ENCODE data around the gene C13orf46. TPM values are rescaled to one million over a fixed set of nuclear protein-coding genes. Genes with fewer than 3 reads are reported as not detected.
"Not testable (repeated sequence)": the region's sequence is repeated elsewhere in the genome, so short reads cannot be mapped to it uniquely, and the experiment has no call there.

The C13orf46 gene
- total RNA-seq = under 0.01 TPM

DNA sequence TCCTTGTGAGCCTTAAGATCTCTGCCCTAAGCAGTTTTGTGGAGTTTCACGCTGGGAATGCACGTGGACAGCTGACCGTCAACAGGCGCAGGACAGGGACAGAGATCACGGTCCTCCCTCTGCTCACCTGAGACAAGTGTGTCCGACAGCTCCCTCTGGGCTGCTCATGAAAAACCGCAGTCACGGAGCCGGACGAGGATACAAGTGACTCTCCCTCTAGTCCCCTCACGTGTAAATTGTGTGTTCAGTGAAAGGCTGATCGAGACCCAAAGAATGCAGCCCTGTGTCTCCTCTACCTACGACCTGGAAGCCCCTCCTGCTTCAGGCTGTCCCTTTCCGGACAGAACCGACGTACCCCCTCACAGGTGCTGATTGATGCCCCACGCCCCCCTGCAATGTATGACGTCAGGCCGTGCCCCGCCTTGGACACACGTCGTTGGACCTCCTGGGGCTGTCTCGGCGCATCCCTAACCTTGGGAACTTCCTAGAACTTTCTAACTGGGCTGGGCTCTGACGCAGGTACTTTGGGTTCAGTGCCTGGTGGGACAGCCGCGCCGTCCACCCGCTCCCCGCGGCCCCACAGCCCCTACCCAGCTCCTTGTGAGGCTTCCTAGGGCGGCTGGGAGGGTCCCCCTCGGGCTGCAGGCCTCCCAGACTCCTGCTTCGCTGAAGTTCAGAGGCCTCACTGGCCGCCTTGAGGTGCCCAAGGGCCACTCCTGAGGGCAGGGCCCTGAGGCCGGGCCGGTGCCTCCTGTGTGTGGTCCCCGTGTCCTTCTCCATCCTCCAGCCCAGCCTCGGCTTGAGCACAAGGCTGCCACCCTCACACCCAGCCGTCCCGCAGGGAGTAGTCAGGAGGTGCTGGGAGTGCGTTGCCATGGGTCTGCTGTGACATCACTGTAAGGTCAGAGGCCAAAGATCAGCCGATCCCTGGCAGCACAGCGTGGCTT, at the start of gene C13orf46:
TSS of gene C13orf46 (minus strand) at position 859 of the 947 bp plus-strand sequence. CDS start at position 780, 79 bp downstream.
- H3K27me3 ChIP-seq (ENCODE audit: control insufficient read depth in 3 of 3, insufficient read depth in 3 of 3, low read length in 3 of 3) = no peaks in the 10 kb centered on the region
- H3K9me3 ChIP-seq (ENCODE audit: control insufficient read depth in 3 of 3, low read length in 3 of 3) = no peaks in the 10 kb centered on the region
- peaks cover 15 to 19% (median 15%) of the 10 kb centered on the region in 3 donors for H3K4me1 ChIP-seq (ENCODE audit: control insufficient read depth in 3 of 3, insufficient read depth in 3 of 3, low read length in 3 of 3)
- H3K27ac ChIP-seq (ENCODE audit: low read depth, low read length) = no peak within 1 kb of the TSS
- H3K9ac ChIP-seq (ENCODE audit: low read depth in 1 of 3, low read length in 3 of 3) = no peak within 1 kb of the TSS
- peaks cover 14 to 25% (median 23%) of the 10 kb centered on the region in 3 donors for H3K36me3 ChIP-seq (ENCODE audit: control insufficient read depth in 3 of 3, insufficient read depth in 3 of 3, low read length in 3 of 3)
- H3K4me3 ChIP-seq (ENCODE audit: low read length in 3 of 3) = no peak within 1 kb of the TSS

DNA sequence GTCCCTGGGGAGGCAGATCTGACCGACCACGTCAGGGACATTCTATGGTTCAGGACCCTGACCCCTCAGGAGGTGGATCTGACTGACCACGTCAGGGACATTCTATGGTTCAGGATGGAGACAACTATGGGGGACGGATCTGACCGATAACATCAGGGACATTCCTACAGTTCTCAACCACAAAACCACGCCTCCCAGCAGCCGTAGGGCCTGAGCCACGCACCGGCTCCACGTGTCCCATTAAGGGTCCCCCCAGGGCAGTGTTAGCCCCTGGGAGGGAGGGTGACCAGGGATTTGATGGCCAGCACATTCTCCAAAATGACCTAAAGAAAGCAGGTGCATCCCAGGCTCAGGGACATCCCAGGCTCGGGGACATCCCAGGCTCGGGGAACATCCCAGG, 49.0 kb upstream of the C13orf46 start:
- no peaks in the 10 kb centered on the region for H3K27me3 ChIP-seq (ENCODE audit: control insufficient read depth in 3 of 3, insufficient read depth in 3 of 3, low read length in 3 of 3)
- no peak overlapping the region for H3K9ac ChIP-seq (ENCODE audit: low read depth in 1 of 3, low read length in 3 of 3)
- no peak overlapping the region for H3K4me3 ChIP-seq (ENCODE audit: low read length in 3 of 3)
- H3K4me1 ChIP-seq (ENCODE audit: control insufficient read depth in 3 of 3, insufficient read depth in 3 of 3, low read length in 3 of 3) = peaks cover 12 to 15% (median 14%) of the 10 kb centered on the region in 3 donors
- peaks cover 39 to 46% (median 41%) of the 10 kb centered on the region in 3 donors for H3K36me3 ChIP-seq (ENCODE audit: control insufficient read depth in 3 of 3, insufficient read depth in 3 of 3, low read length in 3 of 3)
- H3K27ac ChIP-seq (ENCODE audit: low read depth, low read length) = no peak overlapping the region
- no peaks in the 10 kb centered on the region for H3K9me3 ChIP-seq (ENCODE audit: control insufficient read depth in 3 of 3, low read length in 3 of 3)

DNA sequence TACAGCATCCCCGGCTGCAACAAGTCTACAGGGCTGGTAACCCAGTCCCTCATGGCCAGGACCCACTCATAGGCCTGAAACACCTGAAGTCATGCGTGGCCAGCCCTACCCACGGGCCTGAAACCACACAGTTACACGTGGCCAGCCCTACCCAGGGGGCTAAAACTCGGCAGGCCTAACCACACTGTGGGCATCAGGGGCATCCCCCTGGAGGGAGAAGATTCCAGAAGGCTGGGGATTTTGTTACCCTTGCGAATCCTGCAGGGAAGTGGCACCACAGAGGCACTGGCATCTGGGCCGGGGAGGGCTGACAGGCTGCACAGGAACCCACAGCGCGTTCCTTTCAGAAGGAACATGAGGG, 48.4 kb upstream of the C13orf46 start:
- no peaks in the 10 kb centered on the region for H3K9me3 ChIP-seq (ENCODE audit: control insufficient read depth in 3 of 3, low read length in 3 of 3)
- no peak overlapping the region for H3K27ac ChIP-seq (ENCODE audit: low read depth, low read length)
- H3K36me3 ChIP-seq (ENCODE audit: control insufficient read depth in 3 of 3, insufficient read depth in 3 of 3, low read length in 3 of 3) = peaks cover 43 to 50% (median 46%) of the 10 kb centered on the region in 3 donors
- no peaks in the 10 kb centered on the region for H3K27me3 ChIP-seq (ENCODE audit: control insufficient read depth in 3 of 3, insufficient read depth in 3 of 3, low read length in 3 of 3)
- H3K4me3 ChIP-seq (ENCODE audit: low read length in 3 of 3) = no peak overlapping the region
- H3K4me1 ChIP-seq (ENCODE audit: control insufficient read depth in 3 of 3, insufficient read depth in 3 of 3, low read length in 3 of 3) = peaks cover 12 to 14% (median 13%) of the 10 kb centered on the region in 3 donors
- H3K9ac ChIP-seq (ENCODE audit: low read depth in 1 of 3, low read length in 3 of 3) = no peak overlapping the region

DNA sequence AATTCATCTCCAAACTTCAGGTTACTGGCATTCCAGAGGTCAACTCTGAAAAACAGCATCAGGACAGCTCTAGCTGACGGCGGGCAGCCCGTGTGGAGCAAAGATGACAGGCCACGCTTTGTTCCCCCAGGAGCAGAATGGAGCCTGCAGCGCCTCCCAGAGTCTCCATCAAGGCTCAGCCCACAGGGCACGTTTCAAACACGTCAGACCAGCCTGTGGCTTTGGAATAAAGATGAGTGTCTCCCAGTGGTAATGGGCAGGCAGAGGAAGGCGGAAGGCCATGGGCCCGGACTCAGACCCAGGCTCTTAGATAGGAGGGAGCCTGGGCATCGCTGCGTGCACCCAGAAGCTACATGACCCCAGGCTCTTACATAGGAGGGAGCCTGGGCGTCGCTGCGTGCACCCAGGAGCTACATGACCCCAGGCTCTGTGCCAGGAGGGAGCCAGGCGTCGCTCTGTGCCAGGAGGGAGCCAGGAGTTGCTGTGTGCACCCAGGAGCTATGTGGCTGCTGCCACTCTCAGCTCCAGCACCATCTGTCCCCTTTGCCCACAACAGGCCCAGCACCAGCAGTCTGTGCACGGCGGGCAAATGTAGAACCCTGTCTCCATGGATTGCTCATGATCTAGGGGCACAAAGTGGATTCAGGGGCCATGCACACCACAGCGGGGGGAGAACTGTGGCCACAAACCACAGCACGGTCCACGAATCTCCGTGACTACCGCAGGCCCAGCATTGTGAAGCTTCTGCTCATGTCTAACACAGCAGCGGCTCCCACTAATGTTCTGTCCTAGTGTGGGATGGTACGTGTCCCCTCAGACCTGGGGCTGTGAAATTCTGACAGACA, 47.8 kb upstream of the C13orf46 start:
- Histone ChIP-seq H3K4me1 (ENCODE audit: control insufficient read depth in 3 of 3, insufficient read depth in 3 of 3, low read length in 3 of 3) (peaks cover 10 to 13% (median 11%) of the 10 kb centered on the region in 3 donors), H3K27me3 (ENCODE audit: control insufficient read depth in 3 of 3, insufficient read depth in 3 of 3, low read length in 3 of 3) (no peaks in the 10 kb centered on the region), H3K4me3 (ENCODE audit: low read length in 3 of 3) (no peak overlapping the region), H3K9me3 (ENCODE audit: control insufficient read depth in 3 of 3, low read length in 3 of 3) (no peaks in the 10 kb centered on the region), H3K27ac (ENCODE audit: low read depth, low read length) (no peak overlapping the region), H3K9ac (ENCODE audit: low read depth in 1 of 3, low read length in 3 of 3) (no peak overlapping the region), H3K36me3 (ENCODE audit: control insufficient read depth in 3 of 3, insufficient read depth in 3 of 3, low read length in 3 of 3) (peaks cover 48 to 54% (median 50%) of the 10 kb centered on the region in 3 donors)

DNA sequence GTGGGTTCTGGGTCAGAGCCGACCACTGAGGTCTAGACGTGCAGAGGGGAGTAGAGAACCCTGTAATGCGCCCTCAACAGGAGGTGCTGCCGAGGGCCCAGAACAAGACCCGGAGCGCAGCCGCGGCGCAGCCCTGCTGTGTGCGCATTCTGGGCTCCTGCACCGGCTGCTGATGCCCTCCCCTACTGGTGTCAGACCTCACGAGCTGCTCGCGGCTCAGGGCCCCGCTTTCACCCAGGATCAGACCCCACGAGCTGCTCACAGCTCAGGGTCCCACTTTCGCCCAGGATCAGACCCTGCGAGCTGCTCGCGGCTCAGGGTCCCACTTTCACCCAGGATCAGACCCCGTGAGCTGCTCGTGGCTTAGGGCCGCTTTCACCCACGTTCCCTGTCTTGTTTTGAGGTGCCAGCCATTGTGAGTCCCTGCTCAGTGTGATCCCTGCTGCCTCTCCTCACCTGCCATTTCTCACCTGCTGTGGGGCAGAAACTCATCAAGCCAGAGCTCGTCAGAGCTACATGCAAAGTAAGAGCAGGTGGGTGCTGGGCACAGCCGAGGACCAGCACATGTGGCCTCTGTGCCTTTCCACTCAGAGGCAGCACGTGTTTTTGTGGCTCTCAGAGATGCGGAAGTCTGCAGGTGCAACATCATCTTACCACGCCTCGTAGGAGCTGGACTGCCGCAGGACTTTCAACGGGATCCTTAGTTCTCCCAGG, 47.0 kb upstream of the C13orf46 start:
- H3K36me3 ChIP-seq (ENCODE audit: control insufficient read depth in 3 of 3, insufficient read depth in 3 of 3, low read length in 3 of 3) = peaks cover 51 to 56% (median 56%) of the 10 kb centered on the region in 3 donors
- H3K27me3 ChIP-seq (ENCODE audit: control insufficient read depth in 3 of 3, insufficient read depth in 3 of 3, low read length in 3 of 3) = no peaks in the 10 kb centered on the region
- H3K27ac ChIP-seq (ENCODE audit: low read depth, low read length) = no peak overlapping the region
- H3K4me3 ChIP-seq (ENCODE audit: low read length in 3 of 3) = no peak overlapping the region
- peaks cover 2 to 5% (median 4%) of the 10 kb centered on the region in 3 donors for H3K4me1 ChIP-seq (ENCODE audit: control insufficient read depth in 3 of 3, insufficient read depth in 3 of 3, low read length in 3 of 3)
- H3K9me3 ChIP-seq (ENCODE audit: control insufficient read depth in 3 of 3, low read length in 3 of 3) = no peaks in the 10 kb centered on the region
- no peak overlapping the region for H3K9ac ChIP-seq (ENCODE audit: low read depth in 1 of 3, low read length in 3 of 3)

DNA sequence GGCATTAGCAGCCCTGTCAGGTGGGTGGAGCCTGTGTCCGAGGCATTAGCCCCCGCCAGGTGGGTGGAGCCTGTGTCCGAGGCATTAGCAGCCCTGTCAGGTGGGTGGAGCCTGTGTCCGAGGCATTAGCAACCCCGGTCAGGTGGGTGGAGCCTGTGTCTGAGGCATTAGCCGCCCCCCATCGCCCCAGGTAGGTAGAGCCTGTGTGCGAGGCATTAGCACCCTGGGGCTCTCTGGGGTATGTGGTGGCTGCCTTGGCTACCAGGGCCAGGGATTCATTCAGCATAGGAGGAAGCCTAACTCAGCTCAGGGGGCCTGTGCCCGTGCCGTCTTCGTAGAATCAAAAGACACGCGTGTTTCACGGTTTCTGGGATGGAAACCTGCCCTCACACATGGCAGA, 46.3 kb upstream of the C13orf46 start:
- H3K4me1 ChIP-seq (ENCODE audit: control insufficient read depth in 3 of 3, insufficient read depth in 3 of 3, low read length in 3 of 3); H3K27ac ChIP-seq (ENCODE audit: low read depth, low read length); H3K27me3 ChIP-seq (ENCODE audit: control insufficient read depth in 3 of 3, insufficient read depth in 3 of 3, low read length in 3 of 3); H3K9ac ChIP-seq (ENCODE audit: low read depth in 1 of 3, low read length in 3 of 3); H3K4me3 ChIP-seq (ENCODE audit: low read length in 3 of 3); H3K9me3 ChIP-seq (ENCODE audit: control insufficient read depth in 3 of 3, low read length in 3 of 3): not testable (repeated sequence)
- H3K36me3 ChIP-seq (ENCODE audit: control insufficient read depth in 3 of 3, insufficient read depth in 3 of 3, low read length in 3 of 3) = peaks cover 59 to 62% (median 60%) of the 10 kb centered on the region in 3 donors

DNA sequence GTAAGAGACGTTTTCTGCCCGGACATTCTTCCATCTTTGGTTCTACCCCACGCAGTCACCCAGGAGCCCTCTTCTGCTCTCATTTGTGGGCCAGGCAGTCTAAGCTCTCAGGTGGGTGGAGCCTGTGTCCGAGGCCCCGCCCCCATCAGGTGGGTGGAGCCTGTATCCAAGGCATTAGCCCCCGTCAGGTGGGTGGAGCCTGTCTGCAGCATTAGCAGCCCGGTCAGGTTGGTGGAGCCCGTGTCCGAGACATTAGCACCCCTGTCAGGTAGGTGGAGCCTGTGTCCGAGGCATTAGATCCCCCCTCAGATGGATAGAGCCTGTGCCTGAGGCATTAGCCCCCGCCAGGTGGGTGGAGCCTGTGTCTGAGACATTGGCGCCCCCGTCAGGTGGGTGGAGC, 45.5 kb upstream of the C13orf46 start:
- H3K4me3 ChIP-seq (ENCODE audit: low read length in 3 of 3) = no peak overlapping the region
- no peak overlapping the region for H3K27ac ChIP-seq (ENCODE audit: low read depth, low read length)
- no peaks in the 10 kb centered on the region for H3K9me3 ChIP-seq (ENCODE audit: control insufficient read depth in 3 of 3, low read length in 3 of 3)
- H3K36me3 ChIP-seq (ENCODE audit: control insufficient read depth in 3 of 3, insufficient read depth in 3 of 3, low read length in 3 of 3) = peaks cover 62 to 67% (median 64%) of the 10 kb centered on the region in 3 donors
- no peaks in the 10 kb centered on the region for H3K27me3 ChIP-seq (ENCODE audit: control insufficient read depth in 3 of 3, insufficient read depth in 3 of 3, low read length in 3 of 3)
- H3K9ac ChIP-seq (ENCODE audit: low read depth in 1 of 3, low read length in 3 of 3) = no peak overlapping the region
- peaks cover 0 to 3% (median 0%) of the 10 kb centered on the region in 3 donors for H3K4me1 ChIP-seq (ENCODE audit: control insufficient read depth in 3 of 3, insufficient read depth in 3 of 3, low read length in 3 of 3)

DNA sequence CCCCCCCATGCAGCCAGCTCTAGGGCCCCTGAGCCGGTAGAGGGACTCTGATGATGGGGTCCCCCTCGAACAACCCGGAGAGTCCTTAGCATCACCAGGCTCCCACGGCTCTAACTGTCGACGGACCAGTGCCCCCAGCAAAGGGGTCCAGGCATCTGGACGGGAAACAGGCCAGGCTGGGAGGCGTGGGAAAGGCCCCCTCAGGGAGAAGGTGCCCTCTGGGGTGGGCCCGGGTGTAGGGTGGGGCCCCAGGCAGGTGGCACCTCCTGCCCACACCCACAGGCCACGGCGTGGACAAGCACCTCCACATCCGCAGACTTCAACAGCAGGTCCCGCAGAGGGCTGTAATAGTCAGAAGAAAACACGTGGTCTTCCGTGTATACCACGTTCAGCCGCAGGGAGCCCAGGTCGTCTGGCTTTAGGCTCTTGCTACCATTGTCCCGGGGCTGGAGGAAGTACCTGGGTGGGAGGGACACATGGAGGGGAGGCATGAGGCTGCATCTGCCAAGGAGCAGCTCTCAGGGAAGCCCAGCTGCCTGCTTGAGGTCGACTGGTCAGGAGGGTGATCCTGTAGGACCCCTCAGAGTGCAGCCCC, 44.7 kb upstream of the C13orf46 start:
- no peaks in the 10 kb centered on the region for H3K9me3 ChIP-seq (ENCODE audit: control insufficient read depth in 3 of 3, low read length in 3 of 3)
- no peak overlapping the region for H3K27ac ChIP-seq (ENCODE audit: low read depth, low read length)
- H3K9ac ChIP-seq (ENCODE audit: low read depth in 1 of 3, low read length in 3 of 3) = no peak overlapping the region
- peaks cover 59 to 64% (median 62%) of the 10 kb centered on the region in 3 donors for H3K36me3 ChIP-seq (ENCODE audit: control insufficient read depth in 3 of 3, insufficient read depth in 3 of 3, low read length in 3 of 3)
- no peaks in the 10 kb centered on the region for H3K27me3 ChIP-seq (ENCODE audit: control insufficient read depth in 3 of 3, insufficient read depth in 3 of 3, low read length in 3 of 3)
- H3K4me1 ChIP-seq (ENCODE audit: control insufficient read depth in 3 of 3, insufficient read depth in 3 of 3, low read length in 3 of 3) = peaks cover 0 to 3% (median 0%) of the 10 kb centered on the region in 3 donors
- H3K4me3 ChIP-seq (ENCODE audit: low read length in 3 of 3) = no peak overlapping the region

DNA sequence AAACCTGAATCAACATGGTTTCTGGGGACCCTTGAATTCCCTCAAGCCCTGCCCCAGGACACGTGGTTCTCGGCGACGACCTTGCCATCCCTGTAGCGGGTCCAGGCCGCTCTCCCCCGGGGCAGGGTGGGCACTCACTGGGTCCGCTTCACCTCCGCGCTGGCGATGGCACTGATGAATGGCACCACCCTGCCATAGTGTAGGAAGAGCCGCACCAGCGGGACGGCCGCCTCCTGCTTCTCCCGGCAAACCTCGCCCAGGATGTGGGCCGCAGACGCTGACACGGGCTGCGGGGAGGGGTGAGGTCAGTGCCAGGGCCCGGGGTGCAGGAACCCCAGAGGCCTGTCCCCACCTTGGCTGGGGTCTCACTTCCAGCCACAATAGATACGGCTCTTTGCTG, 44.1 kb upstream of the C13orf46 start:
- H3K36me3 ChIP-seq (ENCODE audit: control insufficient read depth in 3 of 3, insufficient read depth in 3 of 3, low read length in 3 of 3) = peaks cover 57 to 65% (median 65%) of the 10 kb centered on the region in 3 donors
- H3K4me1 ChIP-seq (ENCODE audit: control insufficient read depth in 3 of 3, insufficient read depth in 3 of 3, low read length in 3 of 3) = peaks cover 0 to 3% (median 0%) of the 10 kb centered on the region in 3 donors
- H3K9me3 ChIP-seq (ENCODE audit: control insufficient read depth in 3 of 3, low read length in 3 of 3) = no peaks in the 10 kb centered on the region
- H3K9ac ChIP-seq (ENCODE audit: low read depth in 1 of 3, low read length in 3 of 3) = no peak overlapping the region
- H3K27me3 ChIP-seq (ENCODE audit: control insufficient read depth in 3 of 3, insufficient read depth in 3 of 3, low read length in 3 of 3) = no peaks in the 10 kb centered on the region
- no peak overlapping the region for H3K27ac ChIP-seq (ENCODE audit: low read depth, low read length)
- H3K4me3 ChIP-seq (ENCODE audit: low read length in 3 of 3) = no peak overlapping the region
